GM21381 (cell line): ENCODE data around the gene CARD11.

ENCODE experiments used
- ATAC-seq: cut with Tn5 transposase; IDR thresholded peaks from one replicate; pipeline ENCODE4 v1.9.1; 2021; ENCODE audit warnings: mild to moderate bottlenecking, moderate library complexity; ENCODE audit not compliant: unreplicated experiment

Gene CARD11

DNA sequence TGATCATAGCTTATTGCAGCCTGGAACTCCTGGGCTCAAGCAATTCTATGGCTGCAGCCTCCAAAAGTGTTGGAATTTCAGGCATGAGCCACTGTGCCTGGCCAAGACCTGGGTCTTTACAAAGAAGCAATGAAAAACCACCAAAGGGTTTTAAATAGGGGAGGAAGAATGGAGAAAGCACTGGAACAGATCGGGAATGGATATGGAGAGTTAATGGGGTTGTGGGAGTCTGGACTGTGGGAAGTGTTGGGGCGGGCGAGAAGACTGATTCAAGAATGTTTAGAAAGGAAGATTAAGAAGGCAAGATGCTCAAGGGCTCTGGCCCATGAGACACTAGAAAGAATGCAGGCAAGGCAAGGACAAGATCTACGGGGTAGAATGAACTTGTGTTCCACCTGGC is 98.5 kb downstream of the CARD11 start:
- no peak for ATAC-seq

DNA sequence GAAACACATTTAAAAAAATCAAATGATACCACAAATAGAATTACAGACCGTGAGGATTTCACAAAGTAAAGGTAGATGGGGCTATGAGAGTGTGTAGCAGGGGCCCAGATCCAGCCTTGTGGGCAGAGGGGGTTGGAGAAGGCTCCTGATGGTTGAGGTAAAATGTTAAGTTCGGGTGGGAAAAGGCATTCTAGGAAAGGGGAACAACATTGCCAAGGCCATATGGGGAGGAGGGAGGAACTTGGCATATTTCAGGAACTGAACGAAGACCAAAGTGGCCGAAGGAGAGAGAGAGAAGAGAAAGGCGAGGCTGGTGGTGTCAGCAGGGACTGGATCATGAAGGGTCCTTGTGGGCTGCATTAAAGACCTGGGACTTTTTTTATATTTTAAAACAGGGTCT is 98.9 kb downstream of the CARD11 start:
- ATAC-seq: no peak

- no peak for ATAC-seq
Measured at GRCh38 chr7:2943851-2944601, 99.6 kb downstream of the CARD11 start.

DNA sequence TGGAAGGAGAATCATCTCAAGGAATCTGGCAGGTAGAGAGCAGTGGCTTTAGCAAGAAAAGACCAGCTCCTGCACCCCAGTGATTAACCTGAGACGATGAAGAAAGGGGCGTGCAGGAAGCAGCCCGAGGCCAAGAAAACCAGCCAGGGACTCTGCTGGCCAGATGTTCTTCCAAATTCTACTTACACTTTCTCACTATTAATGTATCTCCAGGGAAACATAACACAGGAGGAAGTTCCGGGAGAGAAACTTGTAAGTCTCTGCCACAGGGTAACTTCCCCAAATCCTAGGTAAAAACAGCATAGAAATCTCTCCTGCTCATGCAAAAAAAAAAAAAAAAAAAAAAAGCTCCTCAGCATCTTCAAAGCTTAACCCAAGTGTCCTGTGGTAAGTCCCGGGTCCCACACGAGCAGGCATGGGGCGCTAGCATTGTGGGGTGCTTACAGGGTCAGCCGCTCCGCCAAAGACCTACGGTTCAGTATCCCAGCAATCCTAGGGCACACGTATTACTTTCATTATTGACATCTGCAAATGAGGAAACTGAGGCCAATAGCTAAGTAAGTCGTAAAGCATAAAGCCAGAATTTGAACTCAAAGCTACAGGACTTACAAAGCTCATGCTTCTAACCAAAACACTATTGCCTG is 102.3 kb downstream of the CARD11 start:
- no peak for ATAC-seq

DNA sequence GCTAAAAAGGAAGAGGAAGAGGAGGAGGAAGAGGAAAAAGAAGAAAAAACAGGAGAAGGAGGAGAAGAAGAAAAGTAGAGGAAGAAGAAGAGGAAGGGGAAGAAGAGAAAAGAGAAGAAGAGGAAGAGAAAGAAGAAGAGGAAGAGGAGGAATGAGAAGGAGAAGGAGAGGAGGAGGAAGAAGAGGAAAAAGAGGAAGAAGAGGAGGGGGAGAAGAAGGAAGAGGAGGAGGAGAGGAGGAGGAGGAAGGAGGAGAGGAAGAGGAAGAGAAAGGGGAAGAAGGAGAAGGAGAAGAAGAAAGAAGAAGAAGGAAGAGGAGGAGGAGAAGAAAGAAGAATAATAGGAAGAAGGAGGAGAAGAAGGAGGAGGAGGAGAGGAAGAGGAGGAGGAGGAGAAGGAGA is 103.2 kb downstream of the CARD11 start:
- ATAC-seq: no peak

GRCh38 chr7:2939193-2939885 is 104.3 kb downstream of the CARD11 start:
- no peak for ATAC-seq

- no peak for ATAC-seq
Measured at GRCh38 chr7:2938514-2939192, 105.0 kb downstream of the CARD11 start.

GRCh38 chr7:2937701-2938513 is 105.8 kb downstream of the CARD11 start:
- ATAC-seq: no peak

- no peak for ATAC-seq
Measured at GRCh38 chr7:2936891-2937580, 106.6 kb downstream of the CARD11 start.

DNA sequence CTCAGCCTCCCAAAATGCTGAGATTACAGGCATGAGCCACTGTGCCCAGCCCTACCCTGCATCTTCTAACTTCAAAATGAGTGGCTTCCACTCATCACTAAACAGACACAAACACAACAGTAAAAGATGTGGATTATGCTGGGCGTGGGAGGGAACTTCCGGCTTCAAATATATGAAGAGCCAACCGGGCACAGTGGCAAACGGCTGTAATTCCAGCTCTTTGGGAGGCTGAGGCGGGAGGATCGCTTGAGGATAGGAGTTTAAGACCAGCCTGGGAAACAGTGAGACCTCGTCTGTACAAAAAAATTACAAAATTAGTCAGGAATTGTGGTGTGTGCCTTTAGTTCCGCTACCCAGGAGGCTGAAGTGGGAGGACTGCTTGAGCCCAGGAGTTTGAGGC is 107.4 kb downstream of the CARD11 start:
- ATAC-seq: no peak

DNA sequence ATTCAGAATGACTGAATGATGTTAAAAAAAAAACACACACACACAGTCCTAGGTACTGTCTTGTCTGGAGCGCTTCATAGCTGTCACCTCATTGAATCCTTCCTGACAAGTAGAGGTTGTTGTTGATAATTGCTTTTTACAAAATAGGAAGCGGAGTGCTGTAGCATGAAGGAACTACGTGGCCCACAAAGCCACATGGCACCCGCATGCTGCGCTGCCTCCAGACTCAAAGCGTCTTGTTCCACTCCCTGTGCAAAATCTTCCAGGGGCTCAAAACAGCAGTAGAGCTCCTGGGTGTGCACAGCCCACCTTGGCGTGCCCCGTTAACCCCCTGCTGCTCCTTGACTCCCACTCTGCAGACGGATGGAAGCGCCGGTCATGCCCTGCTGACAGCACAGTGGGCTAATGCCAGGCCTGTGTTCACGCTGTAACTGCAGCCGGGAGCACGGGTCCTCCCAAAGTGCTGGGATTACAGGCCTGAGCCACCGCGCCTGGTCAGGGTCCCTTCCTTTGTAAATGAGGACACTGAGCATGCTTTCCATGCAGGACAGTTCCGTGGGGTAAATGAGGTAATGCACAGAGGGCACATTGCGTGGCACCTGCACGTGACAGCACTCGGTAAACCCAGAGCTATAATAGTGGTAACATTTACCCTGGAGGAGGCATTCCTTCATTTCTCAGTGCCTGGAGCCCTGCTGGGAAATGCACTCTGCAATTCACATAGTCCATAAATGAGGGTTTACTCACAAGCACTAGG is 108.5 kb downstream of the CARD11 start:
- no peak for ATAC-seq

GRCh38 chr7:2934211-2934731 is 109.4 kb downstream of the CARD11 start:
- ATAC-seq: no peak

- ATAC-seq: no peak
Measured at GRCh38 chr7:2932402-2933251, 111.0 kb downstream of the CARD11 start.

GRCh38 chr7:2931034-2931415 is 112.6 kb downstream of the CARD11 start:
- no peak for ATAC-seq

DNA sequence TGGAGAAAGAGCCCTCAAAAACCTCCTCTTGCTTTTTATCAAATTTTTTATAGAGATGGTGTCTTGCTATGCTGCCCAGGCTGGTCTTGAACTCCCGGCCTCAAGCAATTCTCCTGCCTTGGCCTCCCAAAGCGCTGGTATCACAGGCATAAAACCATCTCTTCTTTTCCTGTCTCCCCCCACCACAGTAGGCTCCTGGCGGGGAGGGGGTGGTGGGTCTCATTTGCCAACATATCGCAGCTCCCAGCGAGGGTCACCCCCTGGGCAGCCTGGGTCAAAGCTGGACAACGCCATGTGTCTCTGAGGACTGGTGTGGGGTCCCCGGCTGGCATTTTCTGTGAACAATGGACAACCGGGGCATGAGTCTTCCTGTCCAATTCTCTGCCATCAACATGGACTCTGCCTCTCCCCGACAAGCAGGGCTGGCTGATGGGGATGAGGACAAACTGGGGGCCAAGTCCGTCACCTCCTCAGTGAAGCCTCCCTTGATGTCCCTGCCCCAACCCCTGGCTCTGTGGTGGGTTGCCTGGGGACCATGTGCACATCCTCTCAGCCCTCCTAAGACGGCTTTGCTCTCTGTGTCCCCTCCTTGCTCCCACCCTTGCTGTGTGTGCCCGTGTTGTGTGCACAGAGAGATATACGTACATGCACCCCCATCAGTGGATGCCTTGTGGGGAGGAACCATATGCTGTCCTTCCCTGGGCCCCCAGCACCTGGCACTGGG is 113.2 kb downstream of the CARD11 start:
- ATAC-seq: no peak

DNA sequence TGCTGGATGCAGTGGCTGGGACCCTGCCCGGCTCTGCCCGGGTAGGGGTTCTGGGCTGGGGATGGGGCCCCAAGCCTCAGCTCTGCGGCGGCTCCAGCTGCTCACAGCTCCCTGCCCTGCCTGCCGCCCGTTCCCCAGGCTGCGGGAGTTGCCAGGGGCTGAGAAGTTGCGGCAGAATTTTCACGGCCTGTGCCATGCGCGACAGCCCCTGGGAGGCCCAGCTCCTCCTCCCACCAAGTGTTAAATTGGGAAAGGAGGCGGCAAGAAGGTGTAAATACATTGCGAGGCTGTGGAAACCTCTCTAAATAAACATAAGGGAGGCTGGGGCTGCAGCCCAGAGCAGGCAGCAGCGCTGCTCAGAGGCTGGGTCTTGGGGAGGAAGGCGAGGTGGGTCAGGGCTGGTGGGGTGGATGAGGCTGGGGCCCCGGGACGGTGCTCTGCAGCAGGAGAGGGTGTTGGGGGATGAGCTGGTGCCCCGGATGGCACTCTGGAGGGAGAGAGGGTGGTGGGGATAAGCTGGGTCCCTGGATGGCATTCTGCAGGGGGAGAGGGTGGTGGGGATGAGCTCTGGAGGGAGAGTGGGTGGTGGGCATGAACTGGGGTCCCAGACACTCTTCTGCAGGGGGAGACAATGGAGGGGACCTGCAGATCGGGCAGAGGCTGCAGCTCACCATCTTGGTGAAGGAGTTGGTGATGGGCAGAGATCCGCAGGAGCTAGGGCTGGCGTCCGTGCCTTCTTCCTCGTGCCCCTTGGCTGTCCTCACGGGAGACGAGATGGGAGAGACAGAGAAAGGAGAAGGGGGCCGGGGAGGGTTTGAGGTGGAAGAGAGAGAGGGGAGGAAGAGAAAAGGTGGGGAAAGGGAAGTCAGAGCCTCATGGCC is 114.1 kb downstream of the CARD11 start:
- no peak for ATAC-seq
